Activated CD4-positive, alpha-beta T cell treated with anti-CD3 and anti-CD28 coated beads for 36 hours (primary cell): Measurements from ENCODE around the gene DNMT3A. TPM values are rescaled to one million over a fixed set of nuclear protein-coding genes. Genes with fewer than 3 reads are reported as not detected.
"Not testable (repeated sequence)": the region's sequence is repeated elsewhere in the genome, so short reads cannot be mapped to it uniquely, and the experiment has no call there.

Experiments
- ATAC-seq: fragments of 200-7000 bp; cut with Tn5 transposase; one replicate; pipeline ENCODE4 v1.10.0; 2021; ENCODE audit warnings: mild to moderate bottlenecking, moderate library complexity
- CTCF ChIA-PET: fragments of 350-600 bp; sonication (Branson Sonifier 250); formaldehyde crosslinking; loops from one replicate; lab custom pipeline; 2021; ENCODE audit warnings: antibody characterized with exemption; lab: Charles Lee
- POLR2A ChIA-PET: fragments of 350-600 bp; sonication (Branson Sonifier 250); formaldehyde crosslinking; loops from one replicate; lab custom pipeline; 2021; ENCODE audit warnings: antibody characterized with exemption, inconsistent platforms; lab: Charles Lee
- DNase-seq: peaks from one replicate; pipeline ENCODE4 v3.0.0-alpha.2; 2020
- H3K27ac Mint-ChIP-seq: one replicate; pipeline ENCODE4 v1.8.0; 2021; ENCODE audit warnings: mixed read lengths
- H3K27me3 Mint-ChIP-seq: one replicate; pipeline ENCODE4 v1.8.0; 2021; ENCODE audit warnings: mixed read lengths
- H3K36me3 Mint-ChIP-seq: one replicate; pipeline ENCODE4 v1.8.0; 2021; ENCODE audit warnings: low read depth, mixed read lengths
- H3K4me1 Mint-ChIP-seq: one replicate; pipeline ENCODE4 v1.8.0; 2021; ENCODE audit warnings: mixed read lengths
- H3K4me3 Mint-ChIP-seq: one replicate; pipeline ENCODE4 v1.8.0; 2021; ENCODE audit warnings: mild to moderate bottlenecking, moderate library complexity, mixed read lengths
- H3K9me3 Mint-ChIP-seq: one replicate; pipeline ENCODE4 v1.8.0; 2021; ENCODE audit warnings: low read depth, mixed read lengths
- intact Hi-C, 2 experiments: fragments of 100-400 bp; cut with DNase I in 1 of 2; cut with micrococcal nuclease in 1 of 2; formaldehyde crosslinking; loops; one replicate each; pipeline versions ENCODE4 v1.14.2 to v1.15.1; 2022 to 2024; cut with DNase I, micrococcal nuclease
- total RNA-seq, 2 experiments: library from RNA; stranded (reverse); gene quantifications; one replicate each; pipeline ENCODE4 v1.2.3, GENCODE V29; 2021

DNMT3A gene
- total RNA-seq, 2 experiments from 2014 or later, result 62.3 to 76.2 TPM

GRCh38 chr2:25274868-25275574 is 66.7 kb downstream of the DNMT3A start:
- ChIA-PET CTCF (interaction anchor here (1.6 kb wide), 1 partner anchor 87 kb away, joined by 7 read pairs; no protein-coding TSS in a partner anchor), POLR2A (no interaction called here)
- Mint-ChIP-seq H3K9me3 (no peaks in the 10 kb centered on the region), H3K4me1 (peaks cover 63% of the 10 kb centered on the region), H3K27ac (peak overlapping the region; percentile 90), H3K27me3 (no peaks in the 10 kb centered on the region), H3K4me3 (no peak overlapping the region), H3K36me3 (peaks cover 47% of the 10 kb centered on the region)
- DNase-seq (peak; percentile 70), ATAC-seq (no peak)
- intact Hi-C loops, result loop anchor here (1.0 to 10.0 kb wide), 2 partner anchors 39 to 400 kb away; partner anchors contain the start of gene DTNB (in 1 of the 2)

DNA sequence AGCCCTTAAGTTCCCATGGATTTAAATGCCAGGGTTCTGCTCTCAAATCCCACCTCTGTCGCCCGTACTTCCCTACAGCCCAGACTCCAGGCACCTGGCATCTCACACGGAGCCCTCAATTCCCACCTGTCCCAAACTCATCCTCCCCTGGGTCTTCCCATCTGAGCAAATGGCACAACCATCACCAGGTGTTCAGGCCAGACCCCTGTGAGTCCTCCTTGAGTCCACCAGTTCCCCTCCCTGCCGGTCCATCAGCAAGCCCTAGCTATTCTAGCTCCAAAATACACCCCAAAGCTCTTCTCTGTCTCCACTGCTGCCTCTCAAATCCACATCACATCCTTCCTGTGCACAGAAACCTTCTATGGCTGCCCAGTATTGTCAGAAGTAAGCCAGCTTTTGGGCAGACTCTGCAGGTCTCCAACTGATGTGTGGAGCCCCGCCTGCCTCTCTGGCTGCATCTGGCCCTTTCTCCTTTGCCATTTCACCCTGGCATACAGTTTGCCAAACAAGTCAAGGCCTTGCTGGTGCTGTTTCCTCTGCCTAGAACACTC is 67.7 kb downstream of the DNMT3A start:
- ChIA-PET CTCF (interaction anchor here (0.7 to 2.2 kb wide), 9 partner anchors 12 to 341 kb away, joined by 3 to 7 read pairs (median 4); no protein-coding TSS in a partner anchor), POLR2A (interaction anchor here (0.5 to 1.8 kb wide), 3 partner anchors 40 to 88 kb away, joined by 3 to 6 read pairs (median 3); no protein-coding TSS in a partner anchor)
- H3K36me3 Mint-ChIP-seq, result peaks cover 49% of the 10 kb centered on the region
- no peaks in the 10 kb centered on the region for H3K9me3 Mint-ChIP-seq
- H3K27ac Mint-ChIP-seq, result peak overlapping the region; percentile 93
- no peaks in the 10 kb centered on the region for H3K27me3 Mint-ChIP-seq
- ATAC-seq (no peak), DNase-seq (no peak)
- intact Hi-C loops, result loop anchor here in 1 of 2 experiments (10.0 kb wide), 1 partner anchor 401 kb away; the partner anchor contains the start of gene DTNB
- H3K4me3 Mint-ChIP-seq, result peak overlapping the region; percentile 7
- peaks cover 61% of the 10 kb centered on the region for H3K4me1 Mint-ChIP-seq

DNA sequence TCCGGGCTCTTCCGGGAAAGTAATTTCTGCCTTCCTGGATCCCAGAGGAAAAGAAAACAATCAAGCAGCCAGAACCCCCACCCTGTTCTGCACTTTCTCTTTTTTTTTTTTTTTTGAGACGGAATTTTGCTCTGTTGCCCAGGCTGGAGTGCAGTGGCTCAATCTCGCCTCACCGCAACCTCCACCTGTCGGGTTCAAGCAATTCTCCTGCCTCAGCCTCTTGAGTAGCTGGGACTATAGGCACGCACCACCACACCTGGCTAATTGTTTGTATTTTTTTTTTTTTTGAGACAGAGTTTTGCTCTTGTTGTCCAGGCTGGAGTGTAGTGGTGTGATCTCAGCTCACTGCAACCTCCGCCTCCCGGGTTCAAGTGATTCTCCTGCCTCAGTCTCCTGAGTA is 69.0 kb downstream of the DNMT3A start:
- peaks cover 52% of the 10 kb centered on the region for H3K4me1 Mint-ChIP-seq
- H3K36me3 Mint-ChIP-seq, result peaks cover 61% of the 10 kb centered on the region
- POLR2A ChIA-PET, result interaction anchor here (1.8 kb wide), 1 partner anchor 90 kb away, joined by 6 read pairs; no protein-coding TSS in a partner anchor

DNA sequence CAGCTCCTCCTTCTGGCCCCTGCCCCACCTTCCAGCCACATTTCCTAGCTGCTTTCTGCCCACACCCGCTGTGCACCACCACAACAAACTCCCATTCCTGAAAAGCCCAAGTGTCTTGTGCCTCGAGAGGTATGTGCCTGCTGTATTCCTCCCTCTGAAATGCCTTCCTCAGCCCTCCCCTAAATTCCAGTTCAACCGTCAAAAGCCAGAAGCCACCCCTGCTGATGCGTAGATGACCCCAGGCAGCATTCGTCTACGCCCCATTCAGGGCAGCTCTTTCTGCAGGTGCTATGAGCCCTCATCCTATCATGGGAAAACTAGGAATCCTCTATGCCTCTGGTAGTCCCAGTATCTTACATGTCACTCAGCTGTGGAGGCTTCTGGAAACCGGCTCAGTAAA is 71.7 kb downstream of the DNMT3A start:
- intact Hi-C loops, result loop anchor here in 1 of 2 experiments (10.0 kb wide), 1 partner anchor 405 kb away; the partner anchor contains the start of gene DTNB
- peaks cover 65% of the 10 kb centered on the region for H3K36me3 Mint-ChIP-seq

More for the DNA sequence above, 69.0 kb downstream of the DNMT3A start:
- H3K4me3 Mint-ChIP-seq, H3K9me3 Mint-ChIP-seq, ATAC-seq, DNase-seq, H3K27me3 Mint-ChIP-seq: not testable (repeated sequence)
- intact Hi-C loops, result loop anchor here in 1 of 2 experiments (10.0 kb wide), 1 partner anchor 402 kb away; the partner anchor contains the start of gene DTNB
- CTCF ChIA-PET, result interaction anchor here (0.8 to 2.2 kb wide), 4 partner anchors 13 to 104 kb away, joined by 3 to 7 read pairs (median 4); no protein-coding TSS in a partner anchor
- peak overlapping the region; percentile 93 for H3K27ac Mint-ChIP-seq

GRCh38 chr2:25269233-25269632 is 72.5 kb downstream of the DNMT3A start:
- Mint-ChIP-seq H3K27me3 (no peaks in the 10 kb centered on the region), H3K4me3 (no peak overlapping the region), H3K36me3 (peaks cover 67% of the 10 kb centered on the region), H3K4me1 (peaks cover 38% of the 10 kb centered on the region), H3K9me3 (no peaks in the 10 kb centered on the region), H3K27ac (peak overlapping the region; percentile 60)
- intact Hi-C loops, result no loop called here
- no peak for ATAC-seq
- POLR2A ChIA-PET, result no interaction called here
- DNase-seq, result no peak
- CTCF ChIA-PET, result interaction anchor here (1.7 kb wide), 1 partner anchor 9 kb away, joined by 6 read pairs; no protein-coding TSS in a partner anchor

More for the DNA sequence above, 71.7 kb downstream of the DNMT3A start:
- H3K27me3 Mint-ChIP-seq, result no peaks in the 10 kb centered on the region
- peaks cover 46% of the 10 kb centered on the region for H3K4me1 Mint-ChIP-seq
- ATAC-seq, result no peak
- no peak overlapping the region for H3K4me3 Mint-ChIP-seq
- CTCF ChIA-PET, result interaction anchor here (1.0 to 1.7 kb wide), 2 partner anchors 8 to 10 kb away, joined by 3 to 6 read pairs; no protein-coding TSS in a partner anchor
- no peak for DNase-seq
- no peak overlapping the region for H3K27ac Mint-ChIP-seq
- no peaks in the 10 kb centered on the region for H3K9me3 Mint-ChIP-seq
- POLR2A ChIA-PET, result no interaction called here

- no peak overlapping the region for H3K4me3 Mint-ChIP-seq
- H3K36me3 Mint-ChIP-seq, result peaks cover 58% of the 10 kb centered on the region
- H3K4me1 Mint-ChIP-seq, result peaks cover 27% of the 10 kb centered on the region
- H3K27me3 Mint-ChIP-seq, result no peaks in the 10 kb centered on the region
- ATAC-seq, result no peak
- CTCF ChIA-PET, result interaction anchor here (1.7 kb wide), 1 partner anchor 10 kb away, joined by 6 read pairs; no protein-coding TSS in a partner anchor
- intact Hi-C loops, result no loop called here
- POLR2A ChIA-PET, result no interaction called here
- no peak for DNase-seq
- peak overlapping the region; percentile 21 for H3K27ac Mint-ChIP-seq
- H3K9me3 Mint-ChIP-seq, result no peaks in the 10 kb centered on the region
These were observed 73.6 kb downstream of the DNMT3A start for GRCh38 chr2:25268139-25268538.

DNA sequence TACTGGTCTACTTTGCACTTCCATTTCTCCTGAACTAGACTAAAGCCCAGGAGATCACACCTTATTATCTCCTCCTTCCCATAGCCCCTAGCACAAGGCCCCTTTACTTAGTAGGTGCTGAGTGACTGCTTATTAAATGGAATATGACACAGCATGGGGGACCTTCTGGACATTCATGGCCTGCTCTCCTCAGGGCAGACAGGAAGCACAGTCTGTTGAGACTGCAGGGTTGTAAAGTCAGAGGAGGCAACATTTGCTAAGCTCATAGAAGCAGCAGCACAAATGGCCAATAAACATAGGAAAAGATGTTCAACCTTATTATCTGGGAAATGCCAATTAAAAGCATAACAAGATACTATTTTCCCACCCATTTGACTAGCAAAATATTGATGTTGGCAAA is 75.3 kb downstream of the DNMT3A start:
- Mint-ChIP-seq H3K27ac (peak overlapping the region; percentile 10), H3K27me3 (no peaks in the 10 kb centered on the region), H3K9me3 (no peaks in the 10 kb centered on the region), H3K4me3 (no peak overlapping the region), H3K36me3 (peaks cover 56% of the 10 kb centered on the region), H3K4me1 (peaks cover 25% of the 10 kb centered on the region)
- ATAC-seq (no peak), DNase-seq (no peak)
- intact Hi-C loops, result no loop called here
- CTCF ChIA-PET, result no interaction called here
- POLR2A ChIA-PET, result no interaction called here

- DNase-seq, result no peak
- H3K27me3 Mint-ChIP-seq, result no peaks in the 10 kb centered on the region
- no peak overlapping the region for H3K27ac Mint-ChIP-seq
- H3K4me1 Mint-ChIP-seq, result peaks cover 25% of the 10 kb centered on the region
- intact Hi-C loops, result no loop called here
- CTCF ChIA-PET, result no interaction called here
- no peaks in the 10 kb centered on the region for H3K9me3 Mint-ChIP-seq
- H3K36me3 Mint-ChIP-seq, result peaks cover 53% of the 10 kb centered on the region
- ATAC-seq, result no peak
- H3K4me3 Mint-ChIP-seq, result no peak overlapping the region
- POLR2A ChIA-PET, result no interaction called here
These were observed 75.9 kb downstream of the DNMT3A start for GRCh38 chr2:25265802-25266201.

GRCh38 chr2:25265001-25265400 is 76.7 kb downstream of the DNMT3A start:
- DNase-seq (no peak), ATAC-seq (no peak)
- Mint-ChIP-seq H3K4me1 (peaks cover 23% of the 10 kb centered on the region), H3K27me3 (no peaks in the 10 kb centered on the region), H3K4me3 (no peak overlapping the region), H3K36me3 (peaks cover 51% of the 10 kb centered on the region), H3K27ac (no peak overlapping the region), H3K9me3 (no peaks in the 10 kb centered on the region)
- ChIA-PET CTCF (no interaction called here), POLR2A (no interaction called here)
- intact Hi-C loops, result no loop called here

- Mint-ChIP-seq H3K9me3 (no peaks in the 10 kb centered on the region), H3K27me3 (no peaks in the 10 kb centered on the region), H3K27ac (peak overlapping the region; percentile 7), H3K4me1 (peaks cover 10% of the 10 kb centered on the region), H3K36me3 (peaks cover 27% of the 10 kb centered on the region), H3K4me3 (no peak overlapping the region)
- intact Hi-C loops, result no loop called here
- ChIA-PET POLR2A (no interaction called here), CTCF (interaction anchor here (0.7 to 1.0 kb wide), 2 partner anchors 11 to 58 kb away, joined by 4 read pairs; no protein-coding TSS in a partner anchor)
- ATAC-seq (no peak), DNase-seq (no peak)
These were observed 79.4 kb downstream of the DNMT3A start for GRCh38 chr2:25262288-25262687.

- ChIA-PET CTCF (interaction anchor here (1.2 to 1.6 kb wide), 3 partner anchors 31 to 102 kb away, joined by 3 to 5 read pairs (median 5); no protein-coding TSS in a partner anchor), POLR2A (interaction anchor here (0.6 kb wide), 1 partner anchor 303 kb away, joined by 3 read pairs; no protein-coding TSS in a partner anchor)
- Mint-ChIP-seq H3K27me3 (no peaks in the 10 kb centered on the region), H3K9me3 (no peaks in the 10 kb centered on the region), H3K4me3 (no peak overlapping the region), H3K27ac (peak overlapping the region; percentile 24), H3K36me3 (peaks cover 36% of the 10 kb centered on the region), H3K4me1 (peaks cover 6% of the 10 kb centered on the region)
- DNase-seq (no peak), ATAC-seq (no peak)
- intact Hi-C loops, result no loop called here
These were observed 82.0 kb downstream of the DNMT3A start for GRCh38 chr2:25259737-25260124.
